GM12892 (cell line): ENCODE measurements around the gene UQCRFS1.

Experiments
- POLR2A ChIP-seq: IDR thresholded peaks from 2 replicates; pipeline ENCODE4 v1.6.1; 2011; ENCODE audit warnings: low read depth, low read length, control low read depth
- TAF1 ChIP-seq: IDR thresholded peaks from 2 replicates; pipeline ENCODE4 v1.6.1; 2011; ENCODE audit warnings: low read depth, mild to moderate bottlenecking, control low read depth, low read length, borderline replicate concordance

DNA sequence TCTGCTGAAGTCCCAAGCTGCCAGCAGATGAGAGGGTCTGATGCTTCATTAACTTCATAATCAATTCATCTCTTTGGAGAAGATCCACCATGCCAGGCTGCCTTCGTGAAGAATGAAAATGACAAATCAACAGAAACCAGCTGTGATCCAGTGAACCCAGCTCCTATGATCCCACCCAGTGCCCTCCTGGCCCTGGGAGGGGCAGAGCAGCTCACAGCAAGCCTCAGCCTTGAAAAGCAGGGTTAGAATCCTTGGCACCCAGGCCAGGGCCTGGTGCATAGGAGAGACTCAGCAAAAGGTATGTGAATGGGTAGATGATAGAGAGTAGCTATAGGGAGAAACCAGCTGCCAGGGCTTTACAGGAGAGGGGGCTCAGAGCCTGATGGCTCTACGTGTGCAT is 43.6 kb upstream of the UQCRFS1 start:
- TF ChIP-seq TAF1 = no peak
- TF ChIP-seq POLR2A = no peak
